Lower leg skin (tissue), 4 donors: ENCODE data around the gene MELK. TPM values are rescaled to one million over a fixed set of nuclear protein-coding genes. Genes with fewer than 3 reads are reported as not detected.

Experiments
- DNase-seq, 2 donors: peaks; one replicate each; pipeline ENCODE4 v3.0.0-alpha.2; 2019; ENCODE audit warnings: low spot score in 2 of 2
- H3K4me3 ChIP-seq: fragments of 200-600 bp; sonication (generic); 2 replicates; pipeline ENCODE4 v1.5.1; 2017; ENCODE audit warnings: mild to moderate bottlenecking, low read depth; ENCODE audit not compliant: poor library complexity, severe bottlenecking
- POLR2A ChIP-seq, 2 donors: fragments of 450-650 bp; IDR thresholded peaks; one replicate each; pipeline ENCODE4 v1.6.1; 2016 to 2017; ENCODE audit warnings: antibody characterized with exemption in 2 of 2, mild to moderate bottlenecking in 1 of 2, moderate library complexity in 1 of 2
- WGBS, 2 donors: methylation state at CpG; one replicate each; pipeline ENCODE4 v1.1.5; 2018; 5-methylcytosine and 5-hydroxymethylcytosine counted together
- intact Hi-C: fragments of 100-400 bp; cut with DNase I; formaldehyde crosslinking; loops from one replicate; pipeline ENCODE4 v1.15.0; 2023; ENCODE audit warnings: low total_unique reads
- total RNA-seq, 4 donors: library from RNA; depleted of rRNA; stranded (reverse); fragments of >200 nt; gene quantifications; one replicate each; pipeline ENCODE4 v1.1.0, GENCODE V29; 2016
- TF ChIP-seq, protein P1 (sequence below), 3 donors: fragments of 450-650 bp; IDR thresholded peaks; one replicate each; pipeline ENCODE4 v1.5.1; 2016; ENCODE audit warnings: antibody characterized with exemption in 3 of 3, mild to moderate bottlenecking in 3 of 3, moderate library complexity in 2 of 3

MELK gene
- total RNA-seq, 4 donors from 2014 or later = 0.47 to 3.2 (median 2.2) TPM

DNA sequence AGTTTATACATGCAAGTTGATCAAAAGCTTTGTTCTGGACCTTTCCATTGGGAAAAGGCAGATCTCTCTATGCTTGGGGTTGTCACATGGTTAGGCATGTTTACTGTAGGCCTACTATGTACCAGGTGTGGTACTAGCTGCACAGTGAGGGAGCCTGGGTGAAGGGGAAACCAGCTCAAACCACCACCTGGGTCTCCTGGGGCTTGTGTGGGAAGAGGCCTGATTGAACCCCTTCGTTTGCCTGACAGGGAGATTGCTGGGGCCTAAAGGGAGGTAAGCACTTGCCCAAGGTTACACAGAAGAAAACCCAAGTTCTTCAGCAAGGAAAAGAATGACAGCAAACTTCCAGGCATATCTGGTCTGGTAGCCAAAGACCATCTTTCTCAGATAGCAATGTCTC is 145.9 kb downstream of the MELK start:
- DNase-seq = peak in 1 of 2 donors; percentile 58
- WGBS, 2 donors = 9 to 25% methylated on average over 1 of the region's 1 CpG
- TF ChIP-seq, protein P1, sequence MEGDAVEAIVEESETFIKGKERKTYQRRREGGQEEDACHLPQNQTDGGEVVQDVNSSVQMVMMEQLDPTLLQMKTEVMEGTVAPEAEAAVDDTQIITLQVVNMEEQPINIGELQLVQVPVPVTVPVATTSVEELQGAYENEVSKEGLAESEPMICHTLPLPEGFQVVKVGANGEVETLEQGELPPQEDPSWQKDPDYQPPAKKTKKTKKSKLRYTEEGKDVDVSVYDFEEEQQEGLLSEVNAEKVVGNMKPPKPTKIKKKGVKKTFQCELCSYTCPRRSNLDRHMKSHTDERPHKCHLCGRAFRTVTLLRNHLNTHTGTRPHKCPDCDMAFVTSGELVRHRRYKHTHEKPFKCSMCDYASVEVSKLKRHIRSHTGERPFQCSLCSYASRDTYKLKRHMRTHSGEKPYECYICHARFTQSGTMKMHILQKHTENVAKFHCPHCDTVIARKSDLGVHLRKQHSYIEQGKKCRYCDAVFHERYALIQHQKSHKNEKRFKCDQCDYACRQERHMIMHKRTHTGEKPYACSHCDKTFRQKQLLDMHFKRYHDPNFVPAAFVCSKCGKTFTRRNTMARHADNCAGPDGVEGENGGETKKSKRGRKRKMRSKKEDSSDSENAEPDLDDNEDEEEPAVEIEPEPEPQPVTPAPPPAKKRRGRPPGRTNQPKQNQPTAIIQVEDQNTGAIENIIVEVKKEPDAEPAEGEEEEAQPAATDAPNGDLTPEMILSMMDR (IDR thresholded peaks at IDR 0.05) = no peak
- TF ChIP-seq POLR2A (IDR thresholded peaks at IDR 0.05) = no peak
- H3K4me3 ChIP-seq = no peak overlapping the region
- intact Hi-C loops = no loop called here

DNA sequence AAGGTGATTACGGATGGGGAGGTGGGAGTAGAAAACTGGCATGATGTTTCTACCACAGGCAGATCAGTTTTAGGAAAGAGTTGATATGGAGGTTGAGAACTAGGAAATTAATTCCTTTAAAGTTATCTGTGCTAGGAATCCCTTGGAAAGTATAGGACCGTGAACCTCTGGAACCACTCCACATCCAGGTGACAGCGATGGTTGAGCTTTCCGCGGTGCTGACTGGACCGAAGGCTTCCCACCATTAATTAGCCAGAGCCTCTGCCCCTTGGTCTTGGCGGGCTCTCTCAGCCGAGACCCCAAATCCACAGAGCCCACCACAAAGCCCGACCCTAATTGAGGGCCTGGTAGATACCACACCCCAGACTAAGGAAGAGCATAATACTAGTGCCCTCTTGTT is 147.3 kb downstream of the MELK start:
- H3K4me3 ChIP-seq = no peak overlapping the region
- WGBS, 2 donors = 88 to 91% methylated on average over 9 of the region's 9 CpGs
- TF ChIP-seq, protein P1 (IDR thresholded peaks at IDR 0.05) = no peak
- no peak for TF ChIP-seq POLR2A (IDR thresholded peaks at IDR 0.05)
- intact Hi-C loops = no loop called here
- DNase-seq = peak in 1 of 2 donors; percentile 39

DNA sequence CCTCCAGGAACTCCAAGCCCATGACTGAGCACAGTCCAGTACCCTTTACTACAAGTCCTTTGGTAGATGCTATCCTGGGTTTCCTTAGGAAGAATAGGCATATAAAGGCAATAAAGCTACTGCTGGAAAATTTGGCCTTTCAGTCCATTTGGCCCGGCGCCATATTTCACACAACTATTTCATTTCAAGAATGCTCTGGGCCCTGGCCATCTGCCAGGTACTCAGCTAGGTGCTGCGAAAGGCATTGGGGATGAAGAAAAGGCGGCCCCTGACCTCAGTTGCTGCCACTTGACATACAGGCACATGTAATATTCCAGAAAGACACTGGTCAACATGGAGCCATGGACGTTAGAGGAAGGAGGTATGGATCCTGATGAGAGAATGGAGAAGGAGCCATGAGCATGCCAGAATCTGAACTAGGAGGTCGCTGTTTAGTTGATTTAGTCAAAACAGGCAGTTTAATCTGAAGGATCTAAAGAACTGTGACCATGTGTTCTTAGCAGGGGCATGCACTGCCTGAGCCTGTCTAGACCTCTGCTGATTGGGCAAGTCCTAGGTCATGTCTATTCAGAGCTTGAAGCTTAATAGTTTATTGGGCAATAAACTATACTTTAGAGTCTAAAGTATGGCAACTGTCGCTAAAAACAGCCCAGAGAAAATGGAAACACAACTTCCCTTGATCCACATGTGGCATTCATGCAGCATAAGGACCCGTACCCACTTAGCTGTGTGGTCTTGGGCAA is 149.3 kb downstream of the MELK start:
- peak in 1 of 2 donors; percentile 78 for DNase-seq
- intact Hi-C loops = no loop called here
- TF ChIP-seq, protein P1 (IDR thresholded peaks at IDR 0.05) = no peak
- no peak for TF ChIP-seq POLR2A (IDR thresholded peaks at IDR 0.05)
- no peak overlapping the region for H3K4me3 ChIP-seq
- WGBS, 2 donors = 64 to 66% methylated on average over 8 of the region's 8 CpGs

DNA sequence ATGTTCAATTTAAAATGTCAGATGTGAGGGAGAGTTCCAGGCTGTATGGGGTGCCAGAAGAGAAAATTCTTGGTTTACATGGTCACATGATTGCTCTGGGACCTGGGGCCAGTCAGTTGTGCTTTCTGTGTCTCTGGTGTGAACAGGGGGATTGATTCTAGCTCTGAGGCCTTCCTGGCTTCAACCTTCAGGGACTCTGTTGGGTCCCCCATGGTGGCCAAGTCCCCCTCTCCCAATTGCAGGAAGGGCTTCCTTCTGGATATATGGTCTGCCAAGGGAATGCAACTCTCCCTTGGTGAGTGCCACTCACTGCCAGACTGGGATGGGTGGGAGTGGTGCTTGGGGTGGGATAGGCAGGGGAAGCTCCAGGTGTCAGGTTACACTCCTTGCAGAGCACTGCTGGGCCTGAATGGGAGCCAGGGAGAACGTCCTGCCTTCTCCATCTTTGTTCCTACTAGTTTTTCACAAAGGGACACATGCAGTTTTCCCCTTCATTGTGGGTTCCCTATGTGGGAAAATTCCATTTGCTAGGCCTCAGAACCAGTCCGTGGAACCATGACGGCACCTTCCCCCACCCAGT is 153.2 kb downstream of the MELK start:
- peak in 1 of 2 donors; percentile 43 for DNase-seq
- 44 to 53% methylated on average over 3 of the region's 3 CpGs for WGBS, 2 donors
- H3K4me3 ChIP-seq = no peak overlapping the region
- TF ChIP-seq POLR2A (IDR thresholded peaks at IDR 0.05) = no peak
- intact Hi-C loops = no loop called here

Other genes starting within 250 kb of the MELK start
- 10 to 100 TPM; 17.3 to 27.0 (median 23.4) TPM for gene RNF38, start 172.6 kb upstream of the MELK start, total RNA-seq